Panc1 (cell line): ENCODE results near the gene GPR157. TPM values are rescaled to one million over a fixed set of nuclear protein-coding genes. Genes with fewer than 3 reads are reported as not detected.

Experiments
- ATAC-seq: fragments of 200-7000 bp; cut with Tn5 transposase; 2 replicates; pipeline ENCODE4 v1.9.1; 2020; ENCODE audit warnings: mild to moderate bottlenecking, moderate library complexity
- BruUV-seq: library from RNA; stranded (reverse); fragments of 400-500 nt; replicated peaks from 2 replicates; lab custom pipeline; 2021; lab: Mats Ljungman, UMichigan
- CTCF ChIA-PET: fragments of 300-600 bp; sonication (Branson Sonifier 250); formaldehyde crosslinking; loops from one replicate; lab custom pipeline; 2022; ENCODE audit warnings: antibody characterized with exemption; lab: Charles Lee
- POLR2A ChIA-PET: fragments of 300-600 bp; sonication (Branson Sonifier 250); formaldehyde crosslinking; loops from one replicate; lab custom pipeline; 2022; ENCODE audit warnings: antibody characterized with exemption; lab: Charles Lee
- DNase-seq: peaks from one replicate; pipeline ENCODE4 v3.0.0-alpha.2; 2010; ENCODE audit warnings: low read depth, low spot score
- H3K27ac ChIP-seq: 2 replicates; pipeline ENCODE4 v1.5.1; 2011; ENCODE audit warnings: mild to moderate bottlenecking, low read length, inconsistent platforms
- H3K27me3 ChIP-seq: fragments of 200-500 bp; sonication (Bioruptor generic); 2 replicates; pipeline ENCODE4 v1.6.0; 2014; ENCODE audit warnings: low read length, inconsistent platforms; ENCODE audit not compliant: control insufficient read depth, insufficient read depth
- H3K36me3 ChIP-seq: fragments of 200-500 bp; sonication (Bioruptor generic); 2 replicates; pipeline ENCODE4 v1.5.1; 2014; ENCODE audit warnings: inconsistent platforms, mild to moderate bottlenecking, low read length, moderate library complexity; ENCODE audit not compliant: control insufficient read depth, insufficient read depth
- H3K4me1 ChIP-seq: 2 replicates; pipeline ENCODE4 v1.5.1; 2011; ENCODE audit warnings: inconsistent platforms, mild to moderate bottlenecking, low read length, moderate library complexity; ENCODE audit not compliant: control insufficient read depth, insufficient read depth
- H3K4me3 ChIP-seq, 2 experiments: 2 replicates each; pipeline ENCODE4 v1.5.1; 2011 to 2012; ENCODE audit warnings: low read depth in 2 of 2, low read length in 2 of 2, mild to moderate bottlenecking in 2 of 2, inconsistent platforms in 1 of 2, moderate library complexity in 1 of 2
- H3K9me3 ChIP-seq: fragments of 200-500 bp; sonication (Bioruptor generic); 2 replicates; pipeline ENCODE4 v1.5.1; 2014; ENCODE audit warnings: low read depth, mild to moderate bottlenecking, inconsistent platforms, low read length, moderate library complexity; ENCODE audit not compliant: control insufficient read depth, insufficient read depth
- CTCF ChIP-seq: fragments of 450-650 bp; IDR thresholded peaks from 2 replicates; pipeline ENCODE4 v1.5.1; 2017; ENCODE audit warnings: mild to moderate bottlenecking
- POLR2AphosphoS5 ChIP-seq: IDR thresholded peaks from 2 replicates; pipeline ENCODE4 v1.6.1; 2012; ENCODE audit warnings: mild to moderate bottlenecking, low read depth, low read length, moderate library complexity
- REST ChIP-seq, 2 experiments: IDR thresholded peaks; 2 replicates each; pipeline ENCODE4 v1.6.1; 2011 to 2012; ENCODE audit warnings: low read depth in 2 of 2, control low read depth in 1 of 2, low read length in 1 of 2, mild to moderate bottlenecking in 1 of 2, moderate library complexity in 1 of 2; ENCODE audit not compliant: insufficient read depth in 1 of 2
- SIN3A ChIP-seq: IDR thresholded peaks from 2 replicates; pipeline ENCODE4 v1.6.1; 2012; ENCODE audit warnings: low read depth, mild to moderate bottlenecking, low read length, moderate library complexity, borderline replicate concordance; ENCODE audit not compliant: insufficient read depth
- TCF7L2 ChIP-seq: IDR thresholded peaks from 2 replicates; pipeline ENCODE4 v1.6.1; 2011; ENCODE audit warnings: mild to moderate bottlenecking, low read depth, low read length, inconsistent platforms
- in situ Hi-C: cut with HindIII; loops from 2 replicates; pipeline ENCODE4 v1.10.0; 2016; ENCODE audit warnings: low sequenced_read_pairs, low pct_unique_long_range_greater_than_20kb
- intact Hi-C: fragments of 100-400 bp; cut with micrococcal nuclease; formaldehyde crosslinking; loops from one replicate; pipeline ENCODE4 v1.10.0; 2022; ENCODE audit not compliant: unreplicated experiment
- total RNA-seq: library from RNA; stranded (reverse); gene quantifications from one replicate; pipeline ENCODE4 v1.2.1, GENCODE V29; 2021; ENCODE audit not compliant: unreplicated experiment

Gene GPR157
- total RNA-seq, 1 experiment from 2014 or later = 19.8 TPM

GRCh38 chr1:9065213-9065751, 63.6 kb downstream of the GPR157 start:
- CTCF ChIA-PET = no interaction called here
- in situ Hi-C loops = no loop called here
- POLR2A ChIA-PET = no interaction called here

GRCh38 chr1:9062846-9063245, 66.1 kb downstream of the GPR157 start:
- ATAC-seq (no peak), DNase-seq (no peak)
- H3K36me3 ChIP-seq = no peaks in the 10 kb centered on the region
- no peak overlapping the region for H3K27ac ChIP-seq
- intact Hi-C loops (no loop called here), in situ Hi-C loops (no loop called here)
- H3K4me3 ChIP-seq = no peak overlapping the region
- BruUV-seq = no TSS peak
- H3K9me3 ChIP-seq = no peaks in the 10 kb centered on the region
- no peaks in the 10 kb centered on the region for H3K27me3 ChIP-seq
- no peaks in the 10 kb centered on the region for H3K4me1 ChIP-seq
- ChIA-PET CTCF (no interaction called here), POLR2A (interaction anchor here (0.6 kb wide), 1 partner anchor 149 kb away, joined by 3 read pairs; no protein-coding TSS in a partner anchor)
- TF ChIP-seq POLR2AphosphoS5 = no peak
- no peak for TF ChIP-seq REST (IDR thresholded peaks at IDR 0.05; ENCODE audit: insufficient read depth in 1 of 2, low read depth in 2 of 2, low read length in 1 of 2)
- no peak for TF ChIP-seq CTCF
- no peak for TF ChIP-seq TCF7L2
- no peak for TF ChIP-seq SIN3A

More at GRCh38 chr1:9065213-9065751, 63.6 kb downstream of the GPR157 start:
- no peak overlapping the region for H3K27ac ChIP-seq
- no peaks in the 10 kb centered on the region for H3K4me1 ChIP-seq
- H3K9me3 ChIP-seq = no peaks in the 10 kb centered on the region
- no peak overlapping the region for H3K4me3 ChIP-seq
- ATAC-seq = no peak
- DNase-seq = no peak
- BruUV-seq = no TSS peak
- no peaks in the 10 kb centered on the region for H3K27me3 ChIP-seq
- TF ChIP-seq POLR2AphosphoS5 (no peak), SIN3A (no peak), TCF7L2 (no peak)
- intact Hi-C loops = no loop called here
- H3K36me3 ChIP-seq = no peaks in the 10 kb centered on the region

- no peaks in the 10 kb centered on the region for H3K27me3 ChIP-seq
- H3K4me1 ChIP-seq = no peaks in the 10 kb centered on the region
- BruUV-seq = no TSS peak
- H3K4me3 ChIP-seq = no peak overlapping the region
- H3K9me3 ChIP-seq = no peaks in the 10 kb centered on the region
- intact Hi-C loops (no loop called here), in situ Hi-C loops (no loop called here)
- ATAC-seq = no peak
- no peaks in the 10 kb centered on the region for H3K36me3 ChIP-seq
- CTCF ChIA-PET = no interaction called here
- POLR2A ChIA-PET = interaction anchor here (0.6 kb wide), 1 partner anchor 150 kb away, joined by 3 read pairs; no protein-coding TSS in a partner anchor
- TF ChIP-seq SIN3A (no peak), POLR2AphosphoS5 (no peak), TCF7L2 (no peak), REST (IDR thresholded peaks at IDR 0.05; ENCODE audit: insufficient read depth in 1 of 2, low read depth in 2 of 2, low read length in 1 of 2) (no peak)
- H3K27ac ChIP-seq = no peak overlapping the region
- DNase-seq = no peak
Observed at GRCh38 chr1:9062021-9062471, 66.9 kb downstream of the GPR157 start.
